Dedifferentiated amniotic fluid mesenchymal stem cell (primary cell): ENCODE data around the gene CPHXL.

Experiments used
- DNase-seq: peaks from one replicate; pipeline ENCODE4 v3.0.0-alpha.2; 2016; ENCODE audit errors: extremely low spot score

The CPHXL gene

DNA sequence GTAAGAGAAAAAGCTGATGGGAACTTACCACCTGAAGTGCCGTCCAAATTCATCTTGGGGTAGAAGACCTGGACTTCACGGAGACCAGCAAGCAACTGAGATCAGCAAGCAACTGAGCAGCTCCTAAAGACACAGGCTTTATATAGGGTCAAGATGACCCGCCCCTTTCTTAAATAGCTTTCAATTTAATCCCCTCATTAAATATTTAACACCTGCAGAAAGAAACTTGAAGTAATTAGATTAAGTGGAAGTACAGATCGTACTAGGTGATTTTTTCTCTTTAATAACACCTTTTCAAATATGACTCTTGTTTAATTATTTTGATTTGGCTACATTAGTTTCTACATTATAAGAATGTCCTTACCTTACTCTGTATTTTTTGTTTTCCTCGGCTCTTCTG is at the start of gene CPHXL:
CPHXL (minus strand) TSS at position 101 of the 400 bp plus-strand sequence; CDS start at position 53, 48 bp downstream.
- DNase-seq, result no peak

DNA sequence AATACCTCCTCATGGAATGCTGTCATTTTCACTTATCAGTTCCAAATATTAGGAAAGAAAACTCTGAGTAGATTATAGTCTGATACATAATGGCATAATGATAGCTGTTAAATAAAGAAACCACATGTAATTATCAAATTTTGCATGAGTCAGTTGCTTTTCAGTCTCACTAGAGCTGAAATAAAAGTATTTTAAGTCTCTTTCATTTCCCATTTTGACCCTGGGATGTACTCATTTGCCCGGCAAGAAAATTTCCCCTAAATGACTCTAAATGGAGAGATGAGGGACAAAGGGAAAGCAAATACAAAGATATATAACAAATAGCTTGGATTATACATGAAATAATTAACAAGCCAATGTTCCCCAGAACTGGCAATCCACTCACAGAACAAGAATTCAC is 47.9 kb upstream of the CPHXL start:
- DNase-seq, result no peak

DNA sequence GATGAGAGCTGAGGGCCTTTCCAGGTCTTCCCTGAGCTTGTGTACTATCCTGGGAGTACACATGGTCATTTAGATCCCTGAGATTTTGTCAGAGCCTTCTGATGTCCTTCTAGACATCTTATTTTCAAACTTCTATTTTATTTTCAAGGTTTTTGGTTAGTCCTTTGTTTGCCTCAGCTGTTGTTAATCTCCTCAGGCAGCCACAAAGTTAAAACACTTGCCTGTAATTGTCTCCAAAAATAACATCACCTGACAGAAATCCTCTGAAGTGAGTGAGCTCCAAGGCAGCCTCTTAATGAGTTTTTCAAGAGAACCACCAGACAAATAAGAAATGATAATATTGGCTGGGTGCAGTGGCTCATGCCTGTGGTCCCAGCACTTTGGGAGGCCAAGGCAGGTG is 43.8 kb upstream of the CPHXL start:
- DNase-seq, result no peak

DNA sequence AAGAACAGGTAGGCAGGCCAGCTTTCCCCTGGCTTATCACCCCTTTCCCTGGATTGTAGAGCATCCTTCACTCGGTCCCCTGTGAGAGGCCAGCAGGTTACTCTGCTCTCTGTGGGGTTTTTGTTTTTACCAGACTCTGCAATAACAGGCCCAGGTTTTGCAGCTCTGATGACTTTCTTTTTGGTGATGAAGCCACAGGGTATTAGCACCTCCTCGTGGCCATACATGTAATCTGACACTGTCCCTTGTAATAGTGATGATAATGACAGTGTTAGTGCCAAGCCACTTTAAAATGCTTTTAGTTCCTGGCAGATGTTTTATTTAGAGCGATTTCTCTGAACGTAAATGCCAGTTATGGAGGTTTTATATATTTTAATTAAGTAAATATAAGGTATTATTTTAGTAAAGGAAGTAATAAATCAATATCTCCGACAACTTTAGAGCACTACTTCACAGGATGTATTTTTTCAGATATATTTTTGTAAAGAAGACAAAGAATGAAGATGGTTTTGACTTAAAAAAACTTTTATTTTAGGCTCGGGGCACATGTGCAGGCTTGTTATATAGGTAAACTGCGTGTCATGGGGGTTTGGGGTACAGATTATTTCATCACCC is 38.0 kb upstream of the CPHXL start:
- peak; percentile 74 for DNase-seq

DNA sequence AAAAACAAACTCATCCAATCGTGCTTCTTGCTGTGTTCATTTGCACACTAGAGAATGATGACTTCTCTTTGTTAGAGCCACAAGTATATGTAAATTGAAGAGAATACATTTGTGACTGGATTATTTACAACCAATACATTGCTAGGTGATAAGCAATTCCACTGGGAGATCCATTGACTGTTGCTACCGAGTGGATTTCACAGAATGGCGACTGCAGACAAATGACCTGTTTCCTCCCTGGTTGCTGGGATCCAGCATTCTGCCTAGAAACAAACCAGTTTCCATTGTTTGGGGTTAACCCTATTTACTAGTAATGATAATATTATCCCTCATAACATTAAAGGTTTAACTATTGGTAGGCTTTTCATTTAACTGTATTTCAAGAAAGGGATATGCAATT is 36.9 kb upstream of the CPHXL start:
- DNase-seq, result no peak

GRCh38 chr16:75762746-75763145 is 36.5 kb upstream of the CPHXL start:
- DNase-seq, result no peak

DNA sequence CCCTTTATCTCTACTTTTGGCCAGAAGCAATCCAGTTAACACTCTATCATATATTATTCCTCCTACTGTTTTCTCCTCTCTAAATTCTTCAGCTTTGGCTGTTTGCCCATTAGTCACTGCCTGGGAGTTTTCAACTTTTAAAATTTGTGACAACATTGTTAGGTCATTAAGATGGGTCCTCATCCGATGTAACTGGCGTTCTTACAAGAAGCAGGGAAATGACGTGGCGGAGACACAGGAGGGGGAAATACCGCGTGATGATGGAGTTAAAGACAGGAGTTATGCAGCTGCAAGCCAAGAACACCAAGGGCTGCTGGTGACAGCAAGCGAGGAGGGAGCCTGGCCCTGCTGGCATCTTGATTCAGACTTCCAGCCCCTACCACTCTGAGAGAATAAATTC is 34.8 kb upstream of the CPHXL start:
- no peak for DNase-seq

DNA sequence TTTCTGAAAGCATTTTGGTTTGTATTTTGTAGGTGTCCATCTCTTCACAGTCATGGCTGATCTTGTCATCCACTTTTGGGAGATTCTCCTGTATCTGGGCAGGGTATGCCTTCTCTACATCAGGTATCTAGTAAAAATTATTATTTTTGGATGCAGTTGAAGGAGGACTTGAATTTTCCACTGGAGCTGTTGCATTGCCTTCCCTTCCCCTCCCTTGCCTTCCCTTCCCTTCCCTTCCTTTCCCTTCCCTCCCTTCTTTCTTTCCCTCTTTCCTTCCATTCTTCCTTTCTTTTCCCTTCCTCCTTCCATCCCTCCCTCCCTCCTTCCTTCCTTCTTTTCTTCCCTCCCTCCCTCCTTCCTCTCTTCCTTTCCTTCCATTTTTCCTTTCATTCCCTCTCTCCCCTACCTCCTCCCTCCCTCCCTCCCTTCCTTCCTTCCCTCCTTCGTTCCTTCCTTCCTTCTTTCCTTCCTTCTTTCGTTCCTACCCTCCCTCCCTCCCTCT is 33.8 kb upstream of the CPHXL start:
- DNase-seq, result no peak

DNA sequence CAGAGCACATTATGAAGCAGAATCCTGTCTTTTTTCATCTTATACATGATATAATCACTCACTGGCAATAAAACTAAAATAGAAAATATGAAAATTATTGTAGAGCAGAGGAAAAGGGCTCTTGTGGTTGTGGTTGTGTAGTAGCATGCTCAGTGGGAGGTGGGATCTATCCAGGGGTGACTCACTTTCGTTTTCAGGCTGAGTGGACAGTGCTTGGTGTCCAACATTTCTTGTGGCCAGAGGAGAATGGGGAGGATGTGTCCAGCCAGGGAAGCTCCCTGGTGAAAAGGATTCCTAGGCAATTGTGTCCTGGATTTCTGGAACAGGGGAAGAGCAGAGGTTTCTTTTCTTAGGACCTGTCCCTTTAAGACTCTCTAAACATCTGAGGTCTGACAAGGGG is 31.9 kb upstream of the CPHXL start:
- DNase-seq, result no peak

DNA sequence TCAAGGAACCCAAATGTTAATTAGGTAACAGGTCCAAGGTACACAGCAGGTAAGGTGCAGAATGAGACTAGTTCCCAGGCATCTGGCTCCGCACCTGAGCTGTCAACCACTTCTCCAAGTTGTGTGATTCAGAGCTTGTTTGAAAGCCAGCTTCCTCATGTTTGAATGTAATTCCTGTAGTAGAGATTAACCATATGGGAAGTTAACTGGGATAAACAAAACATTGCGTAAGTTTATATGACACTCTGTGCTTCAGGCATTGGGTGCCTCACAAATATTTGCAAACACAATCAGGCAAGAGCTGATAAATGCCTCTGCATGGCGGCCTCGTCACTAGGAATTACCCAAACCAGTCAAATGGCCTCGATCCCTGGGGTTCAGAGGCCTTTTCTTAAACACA is 27.9 kb upstream of the CPHXL start:
- DNase-seq, result no peak

GRCh38 chr16:75750528-75750927 is 24.2 kb upstream of the CPHXL start:
- DNase-seq, result no peak

DNA sequence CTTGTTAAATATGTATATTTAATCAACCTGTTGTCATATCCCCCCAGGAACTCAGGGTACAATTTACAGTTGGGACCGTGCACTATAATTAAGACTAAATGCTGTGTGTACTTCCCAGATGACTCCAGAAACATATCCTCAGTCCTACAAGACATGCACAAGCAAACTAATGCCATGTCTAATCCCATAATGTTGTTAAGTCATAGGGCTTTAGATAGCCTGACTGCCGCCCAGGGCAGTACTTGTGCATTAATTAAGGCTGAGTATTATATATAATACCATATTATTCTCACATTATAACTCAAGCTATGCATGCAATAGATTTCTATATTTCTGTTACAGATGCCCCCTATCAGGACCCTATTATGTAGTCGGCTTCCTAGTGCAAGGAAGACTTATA is 20.1 kb upstream of the CPHXL start:
- no peak for DNase-seq

DNA sequence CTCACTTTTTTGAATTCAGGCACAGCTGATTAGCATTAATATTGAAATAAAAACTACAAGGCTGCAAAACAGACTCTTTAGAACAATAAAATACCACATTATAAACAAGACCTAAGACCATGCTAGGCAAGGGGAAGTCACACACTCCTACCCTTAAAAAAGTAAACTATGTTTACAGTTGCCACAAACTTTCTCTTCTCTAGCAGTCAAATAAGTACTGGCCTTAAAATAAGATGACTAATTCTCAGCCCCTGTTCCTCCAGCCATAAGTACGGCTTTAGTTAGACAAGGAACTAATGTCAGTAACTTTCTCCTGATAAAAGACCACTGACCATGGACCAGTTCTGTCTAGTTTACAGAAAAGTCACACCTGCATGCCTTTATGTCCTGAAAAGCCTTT is 19.5 kb upstream of the CPHXL start:
- DNase-seq, result no peak

GRCh38 chr16:75745242-75745641 is 19.0 kb upstream of the CPHXL start:
- DNase-seq, result no peak

DNA sequence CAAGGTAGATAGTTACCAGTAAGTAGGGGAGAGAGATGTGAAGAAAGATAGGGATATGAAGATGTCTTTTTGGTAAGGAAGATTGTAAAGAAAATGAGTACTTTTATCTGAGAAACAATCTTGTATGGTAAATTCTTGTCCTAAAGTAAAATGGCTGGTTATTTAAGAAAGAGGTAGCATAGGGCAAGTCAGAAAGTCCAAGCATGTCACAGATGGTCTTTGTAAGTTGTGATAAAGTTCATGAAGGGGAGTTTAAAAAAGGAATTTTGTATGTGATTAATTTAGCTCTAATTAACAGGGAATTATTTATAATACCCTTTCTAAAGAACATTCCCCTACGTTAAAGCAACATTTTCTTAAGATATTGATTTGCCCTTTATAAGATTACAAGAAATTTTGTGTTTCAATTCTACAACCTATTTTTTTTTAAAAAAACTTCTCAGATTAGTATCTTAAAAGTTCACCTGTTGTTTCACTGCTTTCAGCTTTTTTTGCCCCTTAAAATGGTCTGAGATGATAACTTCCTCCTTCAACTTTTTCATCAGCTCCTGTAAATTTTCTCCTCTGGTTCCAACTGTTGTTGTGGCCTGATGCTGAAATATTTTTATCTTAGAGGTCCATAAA is 16.2 kb upstream of the CPHXL start:
- DNase-seq, result no peak

DNA sequence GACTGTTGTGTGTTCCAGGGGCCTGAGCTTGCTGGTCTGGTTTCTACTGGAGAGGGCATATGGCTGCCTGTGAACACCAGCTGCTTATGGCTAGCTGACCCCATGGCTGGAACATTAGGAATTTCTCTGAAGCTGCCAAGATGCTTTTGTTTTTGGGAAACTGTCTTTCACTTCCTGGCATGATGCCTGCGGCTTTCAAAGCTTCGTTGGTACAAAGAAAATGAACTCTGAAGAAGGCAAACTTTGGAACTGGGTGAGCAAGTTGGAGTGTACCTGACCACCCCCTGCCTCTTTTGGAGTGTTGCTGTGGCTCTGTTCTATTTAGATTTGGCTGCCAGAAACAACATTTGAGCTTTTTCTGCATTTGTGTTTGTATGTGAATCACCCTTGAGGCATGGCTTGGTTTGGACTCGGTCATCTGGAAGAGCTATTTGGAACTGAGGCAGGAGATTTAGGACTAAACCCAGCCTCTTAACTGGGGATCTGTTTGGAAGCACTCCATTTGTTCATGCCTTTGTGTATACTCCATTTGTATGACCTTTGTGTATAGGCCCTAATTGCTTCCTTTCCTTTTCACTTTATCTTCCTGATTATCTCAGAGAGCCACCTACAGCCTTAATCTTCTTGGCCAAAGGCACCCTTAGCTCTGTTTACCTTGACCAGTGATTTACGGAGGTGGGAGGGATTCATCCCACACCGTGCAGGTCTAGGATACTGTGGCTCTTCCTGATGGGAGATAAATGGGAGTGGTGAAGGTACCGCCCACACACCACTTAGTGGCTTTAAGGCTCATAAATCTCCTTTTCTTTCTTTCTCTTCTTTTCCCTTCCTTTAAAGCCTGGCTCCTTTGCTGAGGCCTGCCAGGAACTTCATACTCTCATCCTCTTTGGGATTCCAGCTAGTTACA is 7.3 kb upstream of the CPHXL start:
- DNase-seq, result peak; percentile 68

DNA sequence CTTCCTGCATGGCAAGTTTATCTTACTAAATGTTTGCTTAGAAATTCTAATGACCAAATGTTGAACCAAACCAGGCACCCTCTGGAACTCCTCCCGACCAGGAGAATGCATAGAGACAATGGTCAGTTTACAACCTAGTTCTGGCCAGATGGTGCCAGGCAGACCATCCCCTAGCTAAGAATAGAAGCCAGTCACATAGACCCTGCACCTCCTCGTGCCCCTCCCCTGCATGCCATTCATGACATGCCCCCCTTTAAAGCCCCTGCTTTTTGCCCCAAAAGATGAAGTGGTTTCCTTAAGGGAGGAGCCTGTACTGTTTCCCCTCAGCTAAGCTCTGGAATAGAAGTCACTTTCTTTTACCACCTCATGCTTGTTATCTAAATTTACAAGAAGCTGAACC is 6.6 kb upstream of the CPHXL start:
- DNase-seq, result no peak

GRCh38 chr16:75727221-75727620 is 931 bp upstream of the CPHXL start:
- no peak for DNase-seq

DNA sequence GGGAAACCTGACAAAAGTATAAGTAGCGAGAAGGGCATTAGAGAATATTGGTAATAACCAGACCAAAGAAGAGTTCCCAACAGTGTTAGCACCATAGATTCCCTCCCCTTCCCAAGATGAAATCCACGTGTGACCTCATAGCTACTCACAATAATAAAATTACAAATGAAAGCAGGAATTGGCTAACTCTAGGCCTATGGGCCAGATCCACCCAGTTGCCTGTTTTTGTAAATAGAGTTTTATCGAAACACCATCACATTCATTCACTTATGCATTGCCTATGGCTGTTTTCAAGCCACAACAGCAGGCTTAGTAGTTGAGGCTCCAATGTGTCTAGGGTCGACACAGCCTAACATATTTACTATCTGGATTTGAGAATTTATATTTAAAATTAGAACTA is 7.8 kb downstream of the CPHXL start:
- DNase-seq, result no peak

- no peak for DNase-seq
Measured at GRCh38 chr16:75714661-75715060, 11.6 kb downstream of the CPHXL start.

DNA sequence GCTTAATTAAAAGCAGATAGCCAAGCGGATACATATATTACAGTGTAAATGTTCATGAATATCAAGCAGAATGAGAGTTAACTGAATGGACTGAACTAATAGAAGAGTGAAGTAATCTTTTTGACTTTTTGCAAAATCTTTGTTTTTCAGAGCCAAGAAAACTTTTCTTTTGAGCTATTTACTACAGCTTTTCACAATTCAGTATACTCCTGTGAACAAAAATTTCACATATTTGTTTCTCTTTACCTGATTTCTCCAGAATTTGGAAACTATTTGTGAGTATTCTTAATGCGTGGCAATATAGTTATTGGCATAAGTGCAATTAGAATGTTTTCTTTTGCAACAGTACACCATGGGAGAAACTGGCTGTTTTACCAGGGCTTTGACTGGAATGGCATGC is 15.9 kb downstream of the CPHXL start:
- DNase-seq, result no peak

- DNase-seq, result no peak
Measured at GRCh38 chr16:75703306-75703705, 23.0 kb downstream of the CPHXL start.

- no peak for DNase-seq
Measured at GRCh38 chr16:75702242-75702641, 24.0 kb downstream of the CPHXL start.
